Activated CD4-positive, alpha-beta T cell treated with anti-CD3 and anti-CD28 coated beads, Interleukin-2, amount 50 U/mL, for 4 hours (primary cell): Measurements from ENCODE around the gene MACF1.

Experiments
- DNase-seq, 2 experiments: peaks; one replicate each; pipeline ENCODE4 v3.0.0-alpha.2; 2020

The MACF1 gene

DNA sequence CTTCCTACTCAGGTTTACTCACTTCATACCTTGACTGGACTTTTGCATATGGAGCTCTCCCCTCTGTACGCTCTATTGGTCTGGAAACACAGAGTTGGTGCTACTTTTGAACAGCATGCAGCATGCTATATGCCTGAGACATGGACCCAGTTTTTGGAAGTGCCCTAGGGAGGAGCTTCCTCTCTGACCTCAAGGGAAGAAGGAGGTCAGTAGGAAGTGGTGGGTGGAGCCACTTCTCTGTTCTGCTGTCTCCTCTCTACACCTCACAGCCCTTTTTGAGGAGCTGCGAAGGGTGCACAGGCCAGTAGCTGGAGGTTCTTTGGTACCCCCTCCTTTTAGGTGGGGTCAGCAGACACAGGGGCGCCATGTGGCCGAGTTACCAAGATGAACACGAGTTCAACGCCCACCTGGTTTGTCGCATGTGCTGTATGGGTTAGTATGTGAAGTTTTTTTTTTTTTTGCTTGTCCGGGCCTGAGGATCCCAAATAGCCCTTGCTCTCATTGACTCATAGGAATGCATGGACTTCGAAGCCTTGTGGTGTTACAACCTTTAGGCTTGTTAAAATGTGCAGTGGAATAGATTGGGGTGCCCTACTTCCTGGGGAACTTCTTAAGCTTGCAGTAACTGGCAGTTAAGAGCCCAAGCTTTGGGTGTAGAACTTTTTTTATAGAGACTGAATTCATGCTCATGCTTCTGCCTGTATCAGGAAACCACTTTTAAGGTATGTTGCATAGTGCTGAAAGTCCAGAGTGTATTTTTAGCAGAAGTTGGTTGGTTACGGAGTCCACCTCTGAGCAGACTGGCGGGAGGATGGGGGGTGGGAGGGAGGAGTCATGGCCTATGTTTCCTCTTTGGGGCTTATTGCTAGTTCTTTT, 10.7 kb downstream of the MACF1 start:
- DNase-seq, result peak in 1 of 2 experiments; percentile 18

DNA sequence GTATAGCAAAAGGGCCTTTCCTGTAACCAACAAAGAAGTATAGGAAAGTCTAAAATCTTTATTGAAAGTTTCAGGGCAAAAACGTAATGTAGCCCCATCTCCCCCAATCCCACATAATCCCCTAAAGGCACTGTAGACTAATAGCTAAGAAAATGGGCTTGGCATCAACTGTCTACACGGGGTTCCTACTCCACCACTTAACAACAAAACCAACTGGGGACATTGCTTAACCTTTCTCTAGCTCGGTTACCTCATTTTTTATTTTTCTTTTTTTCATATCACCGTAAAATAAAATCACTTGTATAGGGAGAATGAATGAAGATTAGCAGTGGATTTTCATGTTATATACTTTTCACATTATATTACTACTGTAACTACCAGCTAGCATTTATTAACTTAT, 12.3 kb downstream of the MACF1 start:
- DNase-seq, result no peak

GRCh38 chr1:39220891-39221870, 16.7 kb downstream of the MACF1 start:
- no peak for DNase-seq

- DNase-seq, result no peak
These were observed 19.9 kb downstream of the MACF1 start for GRCh38 chr1:39224295-39224829.

GRCh38 chr1:39226836-39227235, 22.3 kb downstream of the MACF1 start:
- no peak for DNase-seq

- no peak for DNase-seq
These were observed 23.8 kb downstream of the MACF1 start for GRCh38 chr1:39228252-39228651.

GRCh38 chr1:39229504-39229903, 25.0 kb downstream of the MACF1 start:
- no peak for DNase-seq

- peak; percentile 46 to 47 for DNase-seq
These were observed 26.0 kb downstream of the MACF1 start for GRCh38 chr1:39230261-39231190.

GRCh38 chr1:39236971-39237370, 32.5 kb downstream of the MACF1 start:
- DNase-seq, result no peak

DNA sequence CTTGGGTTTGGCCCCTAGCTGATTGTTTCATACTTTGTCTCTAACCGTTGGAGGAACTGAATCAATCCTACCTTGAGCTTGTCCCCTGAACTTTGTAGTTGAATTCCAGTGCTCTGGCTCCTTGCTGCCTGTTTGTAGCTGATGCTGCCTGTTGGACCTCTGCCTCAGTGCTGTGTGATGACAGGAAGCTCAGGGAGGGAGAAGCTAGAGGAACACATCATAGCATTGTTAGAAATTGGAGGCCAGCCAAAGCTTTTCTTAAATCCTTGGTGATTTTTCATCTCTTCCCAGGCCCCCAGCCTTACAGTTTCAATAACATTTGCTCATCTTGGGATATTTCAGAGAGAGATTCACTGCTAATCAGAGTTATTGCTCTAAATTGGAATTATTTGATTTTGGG, 34.0 kb downstream of the MACF1 start:
- DNase-seq, result no peak

GRCh38 chr1:39239968-39240367, 35.5 kb downstream of the MACF1 start:
- no peak for DNase-seq

DNA sequence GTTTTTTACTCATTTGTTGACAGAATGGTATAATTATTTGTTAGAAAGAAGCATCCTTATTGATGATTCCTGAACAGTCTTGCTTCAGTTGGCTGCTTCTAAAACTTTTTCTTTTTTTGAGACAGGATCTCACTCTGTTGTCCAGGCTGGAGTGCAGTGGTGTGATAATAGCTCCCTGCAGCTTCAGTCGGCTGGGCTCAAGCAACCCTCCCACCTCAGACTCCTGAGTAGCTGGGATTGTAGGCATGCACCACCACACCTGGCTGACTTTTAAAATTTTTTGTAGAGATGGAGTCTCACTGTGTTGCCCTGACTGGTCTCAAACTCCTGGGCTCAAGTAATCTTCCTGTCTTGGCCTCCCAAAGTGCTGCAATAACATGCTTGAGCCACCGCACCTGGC, 38.8 kb downstream of the MACF1 start:
- no peak for DNase-seq

DNA sequence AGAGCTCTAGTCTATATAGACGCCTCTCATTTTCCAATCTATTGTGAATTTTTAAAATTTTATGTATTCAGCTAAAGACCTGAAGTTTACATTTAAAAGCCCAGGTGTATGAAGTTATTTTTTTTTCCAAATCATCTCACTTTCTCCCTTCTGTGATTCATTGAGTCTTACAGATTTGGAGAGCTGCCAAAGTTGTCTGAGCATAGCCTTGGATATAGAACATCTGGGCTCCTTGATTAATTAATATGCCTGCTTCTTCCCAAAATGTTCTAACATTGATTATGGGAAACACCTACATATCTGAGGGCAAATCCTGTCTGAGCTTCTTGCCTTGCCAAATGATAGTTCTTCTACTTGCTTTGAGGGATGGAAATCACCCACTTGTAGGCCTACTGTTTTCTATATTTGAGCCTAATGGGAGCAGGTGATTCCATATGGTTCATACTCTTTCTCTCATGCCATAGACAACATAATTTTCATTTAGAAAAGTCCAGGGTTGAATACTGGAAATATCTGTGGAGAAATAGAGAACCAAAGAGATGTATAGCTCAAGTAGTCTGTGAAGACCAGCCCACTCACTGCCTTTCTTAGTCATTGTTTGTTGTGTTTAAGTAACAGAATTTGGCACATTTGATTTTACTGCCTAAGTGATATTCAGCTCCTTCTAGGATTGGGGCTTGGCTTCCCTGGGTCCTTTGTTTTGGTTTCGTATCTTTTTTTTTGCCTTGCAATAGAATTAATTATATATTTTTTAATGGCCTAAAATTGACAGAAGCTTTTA, 46.2 kb downstream of the MACF1 start:
- DNase-seq, result no peak

DNA sequence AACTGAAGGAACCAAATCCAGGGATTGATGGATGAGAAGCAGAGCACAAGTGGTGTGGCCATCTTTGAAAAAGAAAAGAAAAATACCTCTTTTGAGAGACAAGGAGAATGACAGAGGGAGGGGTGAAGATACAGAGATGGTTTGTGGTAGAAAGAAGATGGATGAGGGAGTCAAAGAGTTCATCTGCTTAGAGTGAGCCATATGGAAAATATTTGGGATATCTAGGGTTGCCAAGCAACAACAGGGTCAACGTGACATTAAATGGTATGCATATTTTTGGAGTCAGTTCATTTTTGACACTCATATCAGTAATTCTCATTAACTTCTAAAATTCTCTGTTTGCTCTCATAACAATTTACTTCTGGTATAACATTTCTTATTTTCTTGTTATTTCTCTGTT, 50.7 kb downstream of the MACF1 start:
- DNase-seq, result no peak

DNA sequence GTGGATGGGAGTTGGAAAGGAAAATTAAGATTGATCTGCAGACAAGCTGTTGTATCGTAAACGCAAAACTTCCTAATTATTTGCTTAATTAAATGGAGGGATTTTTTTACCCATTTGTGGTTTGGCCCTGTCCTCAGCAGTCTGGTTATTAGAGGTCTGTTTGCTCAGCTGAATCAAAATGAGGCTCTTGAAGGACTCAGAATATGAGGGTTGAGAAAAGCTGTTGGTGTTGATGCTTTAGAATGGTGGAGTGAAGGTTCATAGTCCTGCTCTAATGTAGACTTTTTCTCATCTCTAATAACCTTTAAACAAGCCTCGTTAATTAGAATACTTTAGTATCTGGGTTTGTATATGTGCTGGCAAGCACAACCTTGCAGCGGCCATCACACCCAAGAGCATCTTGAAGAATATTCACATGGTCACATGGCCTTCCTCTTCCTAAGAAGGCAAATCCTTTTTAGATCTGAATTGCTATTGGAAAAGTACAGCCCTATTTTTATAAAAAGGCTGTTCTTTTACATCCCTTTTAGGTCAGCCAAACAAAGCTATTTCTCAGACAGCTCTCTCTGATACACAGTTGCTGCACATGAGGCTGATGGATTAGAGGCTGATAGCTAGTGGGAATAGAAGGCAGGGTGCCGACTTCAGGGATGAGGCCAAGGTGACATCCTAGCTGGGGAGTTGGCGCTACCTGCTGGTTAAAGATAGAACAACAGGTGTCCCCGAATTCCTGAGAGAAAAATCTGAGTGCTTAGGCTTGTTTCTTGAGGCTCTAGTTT, 53.8 kb downstream of the MACF1 start:
- peak; percentile 62 to 71 for DNase-seq

DNA sequence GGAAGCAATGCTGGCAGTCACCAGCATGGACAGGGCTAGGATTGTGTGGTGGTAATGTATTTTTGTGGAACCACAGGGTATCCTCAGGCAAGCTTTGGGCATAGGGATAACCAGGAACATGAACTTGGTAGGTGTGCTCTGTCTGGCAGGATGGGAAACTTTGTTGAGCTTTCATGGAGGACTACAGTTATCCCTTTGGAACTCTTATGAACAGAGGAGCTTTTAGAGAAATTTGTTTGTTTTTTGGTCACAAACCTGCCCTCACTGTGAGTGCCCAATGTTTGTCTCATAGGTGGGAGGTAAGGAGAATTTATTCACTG, 54.4 kb downstream of the MACF1 start:
- DNase-seq, result no peak

DNA sequence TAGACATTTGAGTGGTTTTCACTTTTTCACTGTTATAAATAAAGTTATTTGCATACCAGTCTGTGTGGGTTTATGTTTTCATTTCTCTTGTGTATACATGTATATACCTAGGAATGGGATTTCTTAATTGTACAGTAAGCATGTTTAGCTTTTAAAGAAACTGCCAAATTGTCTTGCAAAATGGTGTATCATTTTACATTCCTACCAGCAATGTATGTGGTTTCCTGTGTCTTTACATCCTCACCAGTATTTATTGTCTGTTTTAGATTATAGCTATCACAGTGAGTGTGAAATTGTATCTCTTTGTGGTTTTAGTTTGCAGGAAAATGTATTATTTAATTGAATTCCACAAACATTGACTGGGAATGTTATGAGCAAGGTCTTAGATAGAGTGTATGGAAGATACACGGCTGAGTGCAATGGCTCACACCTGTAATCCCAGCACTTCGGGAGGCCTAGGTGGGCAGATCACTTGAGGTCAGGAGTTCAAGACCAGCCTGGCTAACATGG, 57.3 kb downstream of the MACF1 start:
- DNase-seq, result no peak

GRCh38 chr1:39262802-39263201, 58.3 kb downstream of the MACF1 start:
- no peak for DNase-seq

GRCh38 chr1:39266269-39266668, 61.8 kb downstream of the MACF1 start:
- no peak for DNase-seq

GRCh38 chr1:39266792-39267191, 62.3 kb downstream of the MACF1 start:
- no peak for DNase-seq
